HG03354 (cell line): ENCODE data around the gene RNF151.

Experiments used
- ATAC-seq: cut with Tn5 transposase; IDR thresholded peaks from one replicate; pipeline ENCODE4 v1.9.1; 2021; ENCODE audit warnings: mild to moderate bottlenecking; ENCODE audit not compliant: unreplicated experiment, poor library complexity, severe bottlenecking

Gene RNF151

DNA sequence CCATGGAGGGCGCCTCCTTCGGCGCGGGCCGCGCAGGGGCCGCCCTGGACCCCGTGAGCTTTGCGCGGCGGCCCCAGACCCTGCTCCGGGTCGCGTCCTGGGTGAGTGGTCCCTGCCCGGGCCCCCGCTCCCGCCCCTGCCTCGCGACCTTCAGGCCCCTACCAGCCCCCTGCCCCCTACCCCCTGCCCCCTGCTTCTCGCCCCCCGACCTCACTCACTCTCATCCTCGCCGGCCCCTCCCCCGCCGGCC is 23.4 kb downstream of the RNF151 start:
- ATAC-seq, result no peak

GRCh38 chr16:1990351-1991134 is 23.9 kb downstream of the RNF151 start:
- ATAC-seq, result peak; percentile 1

- ATAC-seq, result peak; percentile 40
Measured at GRCh38 chr16:1991135-1991551, 24.5 kb downstream of the RNF151 start.

- ATAC-seq, result no peak
Measured at GRCh38 chr16:1991588-1991947, 24.9 kb downstream of the RNF151 start.

DNA sequence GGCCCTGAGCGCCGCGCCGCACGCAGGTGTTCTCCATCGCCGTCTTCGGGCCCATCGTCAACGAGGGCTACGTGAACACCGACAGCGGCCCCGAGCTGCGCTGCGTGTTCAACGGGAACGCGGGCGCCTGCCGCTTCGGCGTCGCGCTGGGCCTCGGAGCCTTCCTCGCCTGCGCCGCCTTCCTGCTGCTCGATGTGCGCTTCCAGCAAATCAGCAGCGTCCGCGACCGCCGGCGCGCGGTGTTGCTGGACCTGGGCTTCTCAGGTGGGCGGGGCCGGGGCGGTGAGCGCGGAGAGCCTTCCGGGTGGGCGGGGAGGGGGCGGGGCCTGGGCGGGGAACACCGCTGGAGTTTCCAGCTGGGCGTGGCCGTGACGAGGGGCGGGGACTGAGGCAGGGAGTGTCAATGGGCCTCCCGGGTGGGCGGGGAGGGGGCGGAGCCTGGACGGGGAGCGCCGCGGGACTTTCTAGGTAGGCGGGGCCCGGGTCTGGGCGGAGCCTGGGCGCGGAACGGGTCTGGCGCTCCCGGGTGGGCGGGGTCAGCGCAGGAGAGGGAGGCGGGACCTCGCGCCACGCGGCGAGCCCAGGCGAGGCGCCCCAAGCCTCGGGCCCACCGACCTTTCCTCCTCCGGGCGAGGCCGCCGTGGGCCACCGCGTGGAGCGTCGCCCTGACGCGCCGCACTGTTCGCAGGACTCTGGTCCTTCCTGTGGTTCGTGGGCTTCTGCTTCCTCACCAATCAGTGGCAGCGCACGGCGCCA is 25.5 kb downstream of the RNF151 start:
- peak; percentile 52 for ATAC-seq

GRCh38 chr16:1992704-1993317 is 26.2 kb downstream of the RNF151 start:
- no peak for ATAC-seq

DNA sequence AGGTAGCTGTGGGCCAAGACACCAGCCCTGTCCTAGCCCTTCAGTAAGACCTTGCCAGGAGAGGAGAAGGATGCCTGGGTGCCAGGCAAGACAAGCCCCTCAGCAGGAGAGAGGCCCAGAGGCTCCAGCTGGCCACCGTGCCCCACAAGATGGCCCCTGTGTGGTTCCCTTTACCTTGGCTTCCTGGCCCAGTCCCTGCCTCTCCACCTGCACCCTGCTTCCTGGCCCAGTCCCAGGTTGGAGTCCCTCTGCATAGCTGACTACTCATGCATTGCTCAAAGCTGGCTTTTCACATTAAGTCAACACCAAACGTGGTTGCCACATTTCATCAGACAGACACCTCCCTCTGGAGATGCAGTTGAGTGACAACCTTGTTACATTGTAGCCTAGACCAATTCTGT is 27.1 kb downstream of the RNF151 start:
- ATAC-seq, result no peak

GRCh38 chr16:1997494-1998359 is 31.1 kb downstream of the RNF151 start:
- no peak for ATAC-seq

- ATAC-seq, result no peak
Measured at GRCh38 chr16:1998360-1998835, 31.7 kb downstream of the RNF151 start.

- ATAC-seq, result no peak
Measured at GRCh38 chr16:1998852-1999801, 32.5 kb downstream of the RNF151 start.

- ATAC-seq, result no peak
Measured at GRCh38 chr16:1999866-2000514, 33.3 kb downstream of the RNF151 start.

- no peak for ATAC-seq
Measured at GRCh38 chr16:2001035-2001434, 34.4 kb downstream of the RNF151 start.

- no peak for ATAC-seq
Measured at GRCh38 chr16:2001456-2002355, 35.0 kb downstream of the RNF151 start.

DNA sequence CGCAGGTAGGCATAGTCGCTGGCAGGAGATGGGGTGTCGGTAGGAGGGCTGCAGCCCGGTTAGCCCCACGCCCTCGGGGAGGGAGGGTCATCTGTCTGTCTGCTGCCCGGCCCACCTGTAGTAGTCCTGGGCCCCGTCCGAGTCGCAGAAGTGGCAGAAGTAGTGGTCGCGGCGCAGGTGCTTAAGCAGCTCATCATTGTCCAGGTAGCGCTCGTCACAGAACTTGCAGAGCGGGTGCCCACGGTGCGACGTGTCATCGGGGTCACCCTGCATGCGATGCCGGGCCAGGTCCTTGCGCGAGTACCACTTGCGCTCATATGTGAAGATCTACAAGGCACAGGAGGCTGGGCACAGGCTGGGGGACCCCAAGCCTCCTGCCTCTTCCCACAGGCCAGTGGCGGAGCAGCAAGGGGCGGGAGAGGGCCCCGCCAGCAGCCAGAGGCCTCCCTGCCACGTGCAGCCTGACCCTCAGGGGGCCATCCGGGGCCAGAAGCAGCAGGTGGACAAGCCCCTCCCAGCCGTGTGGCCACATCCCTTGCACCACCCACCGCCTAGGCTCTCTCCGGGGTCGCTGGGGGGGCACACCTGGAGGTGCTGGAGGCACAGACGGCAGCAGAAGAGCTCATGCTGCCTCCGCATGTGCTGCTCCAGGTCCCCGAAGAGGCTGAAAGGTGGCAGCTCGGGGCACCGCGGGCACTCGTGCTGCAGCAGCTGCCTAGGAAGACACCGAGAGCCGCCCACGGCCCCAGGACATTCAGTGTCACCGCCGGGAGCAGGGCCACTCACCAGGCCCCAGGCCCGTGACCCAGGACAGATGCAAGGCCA is 36.0 kb downstream of the RNF151 start:
- no peak for ATAC-seq

- ATAC-seq, result no peak
Measured at GRCh38 chr16:2003231-2003826, 36.7 kb downstream of the RNF151 start.
